Transverse colon (tissue), 4 donors: Measurements from ENCODE around the gene PTPRN2. TPM values are rescaled to one million over a fixed set of nuclear protein-coding genes. Genes with fewer than 3 reads are reported as not detected.
"Not testable (repeated sequence)": the region's sequence is repeated elsewhere in the genome, so short reads cannot be mapped to it uniquely, and the experiment has no call there.

Experiments
- DNase-seq: peaks from one replicate; pipeline ENCODE4 v3.0.0-alpha.2; 2019
- H3K27ac ChIP-seq, 4 donors: fragments of 200-600 bp; sonication (generic); 2 replicates each; pipeline ENCODE4 v1.5.1; 2016 to 2018; ENCODE audit warnings: inconsistent platforms in 4 of 4
- H3K27me3 ChIP-seq: fragments of 200-600 bp; sonication (generic); 2 replicates; pipeline ENCODE4 v1.5.1; 2017; ENCODE audit warnings: inconsistent platforms
- H3K36me3 ChIP-seq, 4 donors: fragments of 200-600 bp; sonication (generic); 2 replicates each; pipeline ENCODE4 v1.5.1; 2017 to 2019; ENCODE audit warnings: inconsistent platforms in 4 of 4
- H3K4me1 ChIP-seq, 4 donors: fragments of 200-600 bp; sonication (generic); 2 replicates each; pipeline ENCODE4 v1.5.1; 2017 to 2020; ENCODE audit warnings: inconsistent platforms in 4 of 4
- H3K4me3 ChIP-seq, 4 donors: fragments of 200-600 bp; sonication (generic); 1 replicate in 1 of 4; 2 replicates in 3 of 4; pipeline versions ENCODE4 v1.5.1 to v1.6.1; 2017 to 2019; ENCODE audit warnings: inconsistent platforms in 4 of 4
- H3K9me3 ChIP-seq, 2 donors: fragments of 200-600 bp; sonication (generic); 2 replicates each; pipeline ENCODE4 v1.5.1; 2017 to 2019; ENCODE audit warnings: inconsistent platforms in 2 of 2
- EP300 ChIP-seq: sonication (generic); formaldehyde crosslinking; IDR thresholded peaks from one replicate; pipeline ENCODE4 v1.6.1; 2017; ENCODE audit warnings: antibody characterized with exemption, low read depth
- POLR2A ChIP-seq: fragments of 450-650 bp; IDR thresholded peaks from one replicate; pipeline ENCODE4 v1.6.1; 2016; ENCODE audit warnings: antibody characterized with exemption, mild to moderate bottlenecking, moderate library complexity
- POLR2AphosphoS5 ChIP-seq, 3 donors: sonication (generic); formaldehyde crosslinking; IDR thresholded peaks; one replicate each; pipeline ENCODE4 v1.6.1; 2016; ENCODE audit warnings: antibody characterized with exemption in 3 of 3
- WGBS, 2 donors: methylation state at CpG; one replicate each; pipeline ENCODE4 v1.1.5; 2018; ENCODE audit warnings: low coverage in 1 of 2; 5-methylcytosine and 5-hydroxymethylcytosine counted together
- in situ Hi-C, 4 donors: fragments of 200-750 bp; cut with MboI; loops; one replicate each; pipeline versions ENCODE4 v1.15.0 to v1.15.1; 2017; ENCODE audit warnings: low sequenced_read_pairs in 3 of 4, low pct_ligation_motif_present in 1 of 4, low pct_unique_long_range_greater_than_20kb in 1 of 4
- intact Hi-C: fragments of 100-400 bp; cut with DNase I; formaldehyde crosslinking; loops from one replicate; pipeline ENCODE4 v1.15.1; 2023; ENCODE audit warnings: low total_unique reads
- total RNA-seq, 4 donors: library from RNA; depleted of rRNA; stranded (reverse); fragments of >200 nt; gene quantifications; one replicate each; pipeline ENCODE4 v1.1.0, GENCODE V29; 2016
- TF ChIP-seq, protein P1 (sequence below), 5 experiments: fragments of 200-600 bp in 3 of 5; fragments of 450-650 bp in 2 of 5; sonication (generic) in 3 of 5; IDR thresholded peaks; 1 replicate in 2 of 5; 2 replicates in 3 of 5; pipeline ENCODE4 v1.5.1; 2016 to 2017; ENCODE audit warnings: antibody characterized with exemption in 5 of 5, inconsistent platforms in 3 of 5, mild to moderate bottlenecking in 2 of 5, moderate library complexity in 1 of 5

PTPRN2 gene
- total RNA-seq, 4 donors from 2014 or later, result 15.4 to 31.1 (median 21.8) TPM

DNA sequence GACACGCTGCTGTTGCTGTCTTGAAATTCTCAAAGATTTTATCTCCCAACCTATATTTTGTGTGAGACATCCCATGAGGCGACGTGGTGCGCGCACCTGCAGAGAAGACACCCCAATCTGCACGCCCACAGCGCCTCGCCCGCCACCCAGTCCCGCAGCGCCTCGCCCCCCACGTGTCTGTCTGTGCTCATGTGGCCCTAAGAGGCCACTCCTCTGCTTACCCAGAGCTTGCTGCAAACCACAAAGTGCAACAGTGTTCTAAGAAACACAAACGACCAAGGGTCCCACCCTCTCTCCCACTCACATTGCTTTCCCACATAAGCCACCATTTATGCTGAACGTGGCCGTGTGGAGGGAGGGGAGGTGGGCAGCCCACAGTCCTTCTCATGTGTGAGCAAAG is 287.2 kb downstream of the PTPRN2 start:
- Histone ChIP-seq H3K36me3 (no peaks in the 10 kb centered on the region), H3K27me3 (no peaks in the 10 kb centered on the region), H3K9me3 (no peaks in the 10 kb centered on the region), H3K4me3 (no peak overlapping the region), H3K4me1 (no peaks in the 10 kb centered on the region), H3K27ac (no peak overlapping the region)
- whole genome bisulfite sequencing, 2 donors, result 83 to 87% methylated on average over 3 to 16 of the region's 16 CpGs
- intact Hi-C loops, result no loop called here
- DNase-seq, result no peak
- TF ChIP-seq POLR2AphosphoS5 (IDR thresholded peaks at IDR 0.05), result no peak
- no peak for TF ChIP-seq EP300
- TF ChIP-seq, protein P1, sequence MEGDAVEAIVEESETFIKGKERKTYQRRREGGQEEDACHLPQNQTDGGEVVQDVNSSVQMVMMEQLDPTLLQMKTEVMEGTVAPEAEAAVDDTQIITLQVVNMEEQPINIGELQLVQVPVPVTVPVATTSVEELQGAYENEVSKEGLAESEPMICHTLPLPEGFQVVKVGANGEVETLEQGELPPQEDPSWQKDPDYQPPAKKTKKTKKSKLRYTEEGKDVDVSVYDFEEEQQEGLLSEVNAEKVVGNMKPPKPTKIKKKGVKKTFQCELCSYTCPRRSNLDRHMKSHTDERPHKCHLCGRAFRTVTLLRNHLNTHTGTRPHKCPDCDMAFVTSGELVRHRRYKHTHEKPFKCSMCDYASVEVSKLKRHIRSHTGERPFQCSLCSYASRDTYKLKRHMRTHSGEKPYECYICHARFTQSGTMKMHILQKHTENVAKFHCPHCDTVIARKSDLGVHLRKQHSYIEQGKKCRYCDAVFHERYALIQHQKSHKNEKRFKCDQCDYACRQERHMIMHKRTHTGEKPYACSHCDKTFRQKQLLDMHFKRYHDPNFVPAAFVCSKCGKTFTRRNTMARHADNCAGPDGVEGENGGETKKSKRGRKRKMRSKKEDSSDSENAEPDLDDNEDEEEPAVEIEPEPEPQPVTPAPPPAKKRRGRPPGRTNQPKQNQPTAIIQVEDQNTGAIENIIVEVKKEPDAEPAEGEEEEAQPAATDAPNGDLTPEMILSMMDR (IDR thresholded peaks at IDR 0.05), result no peak
- no peak for TF ChIP-seq POLR2A
- in situ Hi-C loops, result no loop called here

DNA sequence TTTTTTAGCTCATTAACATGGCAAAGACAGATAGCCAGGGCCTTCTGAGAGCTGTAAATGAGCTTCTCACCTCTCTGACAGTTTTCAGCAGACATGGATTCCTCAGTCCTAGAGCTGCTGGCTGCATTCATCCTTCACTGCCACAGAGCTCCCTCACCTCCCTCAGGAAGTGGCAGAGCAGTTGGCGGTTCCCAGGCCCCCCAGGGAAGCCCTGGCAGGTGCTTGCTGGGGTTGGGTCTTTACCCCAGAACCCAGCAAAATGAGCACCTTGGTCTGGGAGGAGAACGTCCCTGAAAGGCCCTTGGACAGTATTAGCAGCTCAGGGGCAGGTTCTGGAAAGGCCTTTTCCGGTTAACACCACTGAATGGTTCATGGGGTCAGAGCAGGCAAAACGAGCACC is 288.0 kb downstream of the PTPRN2 start:
- intact Hi-C loops, result no loop called here
- DNase-seq, result no peak
- in situ Hi-C loops, result no loop called here
- H3K4me3 ChIP-seq, result no peak overlapping the region
- no peaks in the 10 kb centered on the region for H3K36me3 ChIP-seq
- H3K27ac ChIP-seq, result no peak overlapping the region
- WGBS, 2 donors, result 66 to 79% methylated on average over 2 to 4 of the region's 4 CpGs
- no peaks in the 10 kb centered on the region for H3K9me3 ChIP-seq
- TF ChIP-seq, protein P1 (IDR thresholded peaks at IDR 0.05), result no peak
- no peak for TF ChIP-seq EP300
- TF ChIP-seq POLR2AphosphoS5 (IDR thresholded peaks at IDR 0.05), result no peak
- TF ChIP-seq POLR2A, result no peak
- no peaks in the 10 kb centered on the region for H3K27me3 ChIP-seq
- H3K4me1 ChIP-seq, result no peaks in the 10 kb centered on the region

DNA sequence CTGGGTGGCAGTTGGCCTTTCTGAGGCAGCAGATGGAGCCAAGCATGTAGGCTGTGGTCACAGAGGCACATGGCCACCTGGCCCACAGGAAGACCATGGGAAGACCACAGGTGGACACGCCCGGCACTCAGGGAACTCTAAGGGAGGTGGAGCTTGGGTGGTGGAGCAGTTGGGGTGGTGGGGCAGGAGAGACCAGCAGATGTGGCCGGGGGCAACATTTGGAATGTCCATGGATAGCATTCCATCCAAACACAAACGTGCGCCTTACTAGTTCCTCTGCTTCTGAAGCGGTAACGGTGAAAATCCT is 290.9 kb downstream of the PTPRN2 start:
- H3K4me1 ChIP-seq, result no peaks in the 10 kb centered on the region
- in situ Hi-C loops (no loop called here), intact Hi-C loops (no loop called here)
- TF ChIP-seq POLR2A (no peak), POLR2AphosphoS5 (IDR thresholded peaks at IDR 0.05) (no peak), EP300 (no peak)
- TF ChIP-seq, protein P1 (IDR thresholded peaks at IDR 0.05), result no peak
- H3K27me3 ChIP-seq, result no peaks in the 10 kb centered on the region
- H3K9me3 ChIP-seq, result no peaks in the 10 kb centered on the region
- no peaks in the 10 kb centered on the region for H3K36me3 ChIP-seq
- WGBS, 2 donors, result 87 to 89% methylated on average over 5 to 7 of the region's 7 CpGs
- DNase-seq, result no peak
- no peak overlapping the region for H3K4me3 ChIP-seq
- H3K27ac ChIP-seq, result no peak overlapping the region

DNA sequence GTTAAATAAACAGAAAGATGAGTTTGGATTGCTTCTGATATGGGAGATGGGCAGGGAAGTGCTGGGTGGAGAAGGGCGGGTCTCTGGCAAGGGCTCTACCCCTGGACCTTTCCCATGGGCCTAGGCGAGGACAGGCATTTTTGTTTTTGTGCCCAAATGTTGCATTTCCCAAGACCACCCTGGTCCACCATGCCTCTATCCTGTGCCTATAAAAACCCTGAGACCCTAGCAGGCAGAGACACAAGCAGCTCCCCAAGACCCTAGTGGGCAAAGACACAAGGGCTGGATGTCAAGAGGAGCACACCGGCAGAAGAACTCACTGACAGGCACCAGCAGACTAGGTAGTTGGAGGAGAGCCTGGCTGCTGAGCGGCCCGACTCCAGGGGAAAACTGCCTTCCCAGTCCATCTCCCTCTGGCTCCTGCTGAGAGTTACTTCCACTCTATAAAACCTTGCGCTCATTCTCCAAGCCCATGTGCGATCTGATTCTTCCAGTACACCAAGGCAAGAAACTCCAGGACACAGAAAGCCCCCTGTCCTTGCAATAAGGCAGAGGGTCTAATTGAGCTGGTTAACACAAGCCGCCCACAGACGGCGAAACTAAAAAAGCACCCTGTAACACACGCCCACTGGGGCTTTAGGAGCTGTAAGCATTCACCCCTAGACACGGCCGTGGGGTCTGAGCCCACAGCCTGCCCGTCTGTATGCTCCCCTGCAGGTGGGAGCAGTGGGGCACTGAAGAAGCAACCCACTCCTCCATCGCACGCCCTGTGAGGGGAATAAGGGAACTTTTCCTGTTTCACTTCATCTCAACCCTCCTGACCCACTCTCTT is 291.4 kb downstream of the PTPRN2 start:
- Histone ChIP-seq H3K9me3 (no peaks in the 10 kb centered on the region), H3K4me1 (no peaks in the 10 kb centered on the region), H3K27me3 (no peaks in the 10 kb centered on the region), H3K27ac (no peak overlapping the region), H3K4me3 (no peak overlapping the region), H3K36me3 (no peaks in the 10 kb centered on the region)
- intact Hi-C loops, result no loop called here
- in situ Hi-C loops, result no loop called here
- TF ChIP-seq POLR2AphosphoS5 (IDR thresholded peaks at IDR 0.05) (no peak), EP300 (no peak), POLR2A (no peak)
- TF ChIP-seq, protein P1 (IDR thresholded peaks at IDR 0.05), result no peak
- DNase-seq, result no peak
- 60 to 92% methylated on average over 1 to 16 of the region's 16 CpGs for WGBS, 2 donors

DNA sequence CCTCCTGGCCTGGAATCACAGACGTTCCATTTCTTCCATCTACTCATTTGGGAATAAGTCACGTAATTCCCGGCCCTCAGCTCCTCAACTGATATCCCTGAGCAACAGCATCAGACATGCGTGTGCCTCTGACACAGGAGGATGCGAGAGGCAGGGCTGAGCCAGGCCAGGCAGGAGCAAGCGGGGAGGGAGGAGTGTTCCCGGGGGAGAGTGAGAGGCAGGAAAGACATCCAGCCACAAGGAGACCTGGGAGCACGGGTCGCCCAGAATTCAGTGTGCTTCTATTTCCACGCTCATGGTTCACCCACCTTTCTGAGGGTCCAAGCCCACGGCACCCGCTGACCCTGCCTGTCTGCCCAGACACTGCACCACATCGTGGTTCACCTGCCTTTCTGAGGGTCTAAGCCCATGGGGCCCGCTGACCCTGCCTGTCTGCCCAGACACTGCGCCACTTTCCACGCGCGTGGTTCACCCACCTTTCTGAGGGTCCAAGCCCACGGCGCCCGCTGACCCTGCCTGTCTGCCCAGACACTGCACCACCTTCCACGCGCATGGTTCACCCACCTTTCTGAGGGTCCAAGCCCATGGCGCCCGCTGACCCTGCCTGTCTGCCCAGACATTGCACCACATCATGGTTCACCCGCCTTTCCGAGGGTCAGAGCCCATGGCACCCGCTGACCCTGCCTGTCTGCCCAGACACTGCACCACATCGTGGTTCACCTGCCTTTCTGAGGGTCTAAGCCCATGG is 293.0 kb downstream of the PTPRN2 start:
- H3K27me3 ChIP-seq, H3K9me3 ChIP-seq, intact Hi-C loops, H3K36me3 ChIP-seq, in situ Hi-C loops, H3K27ac ChIP-seq, H3K4me3 ChIP-seq, DNase-seq, H3K4me1 ChIP-seq: not testable (repeated sequence)
- 91 to 100% methylated on average over 1 to 29 of the region's 29 CpGs for WGBS, 2 donors
